ENCODE results near the gene FAM135A. TPM values are rescaled to one million over a fixed set of nuclear protein-coding genes. Genes with fewer than 3 reads are reported as not detected.
A peak's percentile ranks its signal among the peaks of the same experiment; 100 is the strongest.

FAM135A gene
- total and polyA plus RNA-seq, 8 donors, result 7.2 to 121 (median 39.5) TPM

GRCh38 chr6:70563530-70563929, 150.2 kb downstream of the FAM135A start:
- no peak for DNase-seq
- WGBS, 5 donors, result 54 to 71% (median 60%) methylated on average over 6 of the region's 6 CpGs
- H3K27me3 ChIP-seq, result no peaks in the 10 kb centered on the region
- no peaks in the 10 kb centered on the region for H3K9me3 ChIP-seq
- H3K4me1 ChIP-seq, result peaks cover 7 to 32% (median 16%) of the 10 kb centered on the region in 4 donors
- H3K4me3 ChIP-seq, result no peak overlapping the region
- H3K36me3 ChIP-seq, result peaks cover 0 to 13% (median 7%) of the 10 kb centered on the region in 4 donors
- intact Hi-C loops (cut with DNase I; ENCODE audit: low total_unique reads), result loop anchor here (10.0 kb wide), 1 partner anchor 111 kb away; no protein-coding TSS in a partner anchor
- TF ChIP-seq, protein P1, sequence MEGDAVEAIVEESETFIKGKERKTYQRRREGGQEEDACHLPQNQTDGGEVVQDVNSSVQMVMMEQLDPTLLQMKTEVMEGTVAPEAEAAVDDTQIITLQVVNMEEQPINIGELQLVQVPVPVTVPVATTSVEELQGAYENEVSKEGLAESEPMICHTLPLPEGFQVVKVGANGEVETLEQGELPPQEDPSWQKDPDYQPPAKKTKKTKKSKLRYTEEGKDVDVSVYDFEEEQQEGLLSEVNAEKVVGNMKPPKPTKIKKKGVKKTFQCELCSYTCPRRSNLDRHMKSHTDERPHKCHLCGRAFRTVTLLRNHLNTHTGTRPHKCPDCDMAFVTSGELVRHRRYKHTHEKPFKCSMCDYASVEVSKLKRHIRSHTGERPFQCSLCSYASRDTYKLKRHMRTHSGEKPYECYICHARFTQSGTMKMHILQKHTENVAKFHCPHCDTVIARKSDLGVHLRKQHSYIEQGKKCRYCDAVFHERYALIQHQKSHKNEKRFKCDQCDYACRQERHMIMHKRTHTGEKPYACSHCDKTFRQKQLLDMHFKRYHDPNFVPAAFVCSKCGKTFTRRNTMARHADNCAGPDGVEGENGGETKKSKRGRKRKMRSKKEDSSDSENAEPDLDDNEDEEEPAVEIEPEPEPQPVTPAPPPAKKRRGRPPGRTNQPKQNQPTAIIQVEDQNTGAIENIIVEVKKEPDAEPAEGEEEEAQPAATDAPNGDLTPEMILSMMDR (IDR thresholded peaks at IDR 0.05), result no peak
- TF ChIP-seq EP300 (IDR thresholded peaks at IDR 0.05) (no peak), POLR2A (IDR thresholded peaks at IDR 0.05) (no peak), POLR2AphosphoS5 (IDR thresholded peaks at IDR 0.05) (no peak)
- H3K27ac ChIP-seq, result no peak overlapping the region

DNA sequence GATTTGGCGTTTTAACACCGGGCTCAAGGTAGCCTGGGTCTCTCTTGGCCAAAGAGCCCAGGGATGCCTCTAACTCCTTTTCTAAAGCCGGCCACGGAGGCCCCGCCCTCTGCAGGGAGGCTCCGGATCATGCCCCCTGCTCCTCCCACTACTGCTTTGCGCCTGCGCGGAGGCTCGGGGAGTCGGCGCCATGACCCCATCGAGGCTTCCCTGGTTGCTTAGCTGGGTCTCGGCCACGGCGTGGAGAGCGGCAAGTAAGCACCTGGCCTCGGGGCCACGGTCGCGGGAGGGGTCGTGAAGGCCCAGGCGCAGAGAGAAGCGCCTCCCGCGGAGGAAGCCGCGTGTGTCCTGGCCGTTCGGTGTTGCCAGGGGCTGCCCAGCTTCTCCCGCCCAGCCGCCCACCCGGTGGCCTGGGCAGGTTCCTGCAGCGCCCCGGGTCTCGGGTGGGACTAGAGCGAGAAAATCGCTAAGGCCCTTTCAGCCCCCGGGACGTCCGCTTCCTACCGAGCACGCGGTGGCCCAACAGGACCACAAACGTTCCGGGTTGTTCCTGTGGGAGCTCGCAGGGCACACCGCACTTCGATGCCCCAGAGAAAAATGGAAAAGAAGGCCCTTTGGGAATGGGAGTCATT, 153.6 kb downstream of the FAM135A start, which contains the start of gene SDHAF4:
SDHAF4 (plus strand) TSS at position 180 of the 632 bp plus-strand sequence; CDS start at position 191, 11 bp downstream.
- TF ChIP-seq POLR2A (IDR thresholded peaks at IDR 0.05) (peak in 1 of 4 donors; percentile 33), EP300 (IDR thresholded peaks at IDR 0.05) (no peak), POLR2AphosphoS5 (IDR thresholded peaks at IDR 0.05) (peak; percentile 38 to 95 (median 84))
- TF ChIP-seq, protein P1 (IDR thresholded peaks at IDR 0.05), result no peak
- peak within 1 kb of the TSS; percentile 89 to 93 (median 91) for H3K27ac ChIP-seq
- peaks cover 7 to 32% (median 16%) of the 10 kb centered on the region in 4 donors for H3K4me1 ChIP-seq
- H3K27me3 ChIP-seq, result no peaks in the 10 kb centered on the region
- H3K9me3 ChIP-seq, result no peaks in the 10 kb centered on the region
- H3K36me3 ChIP-seq, result no peaks in the 10 kb centered on the region
- intact Hi-C loops (cut with DNase I; ENCODE audit: low total_unique reads), result loop anchor here (10.0 kb wide), 1 partner anchor 108 kb away; no protein-coding TSS in a partner anchor
- WGBS, 5 donors, result 0% methylated on average over 21 to 49 of the region's 49 CpGs
- H3K4me3 ChIP-seq, result peak within 1 kb of the TSS; percentile 68 to 90 (median 80)
- peak; percentile 94 to 97 for DNase-seq

DNA sequence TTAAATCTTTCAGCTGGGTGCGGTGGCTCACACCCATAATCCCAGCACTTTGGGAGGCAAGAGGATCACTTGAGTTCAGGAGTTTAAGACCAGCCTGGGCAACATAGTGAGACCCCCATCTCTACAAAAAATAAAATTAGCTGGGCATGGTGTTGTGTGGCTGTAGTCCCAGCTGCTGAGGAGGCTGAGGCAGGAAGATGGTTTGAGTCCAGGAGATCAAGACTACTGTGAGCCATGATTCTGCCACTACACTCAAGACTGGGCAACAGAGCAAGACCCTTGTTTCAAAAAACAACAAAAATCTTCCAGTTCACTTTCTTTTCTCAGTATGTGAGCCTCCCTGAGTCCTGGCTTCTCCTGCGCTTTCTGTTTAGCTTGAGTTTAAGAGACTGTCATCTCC, 161.3 kb downstream of the FAM135A start:
- Histone ChIP-seq H3K4me1 (peaks cover 0 to 4% (median 0%) of the 10 kb centered on the region in 4 donors), H3K27me3 (no peaks in the 10 kb centered on the region), H3K27ac (no peak overlapping the region), H3K36me3 (peaks cover 0 to 6% (median 3%) of the 10 kb centered on the region in 4 donors), H3K9me3 (no peaks in the 10 kb centered on the region), H3K4me3 (no peak overlapping the region)
- TF ChIP-seq POLR2A (IDR thresholded peaks at IDR 0.05) (no peak), EP300 (IDR thresholded peaks at IDR 0.05) (no peak), POLR2AphosphoS5 (IDR thresholded peaks at IDR 0.05) (no peak)
- TF ChIP-seq, protein P1 (IDR thresholded peaks at IDR 0.05), result no peak
- 93 to 100% (median 94%) methylated on average over 2 of the region's 2 CpGs for WGBS, 5 donors
- DNase-seq, result no peak
- intact Hi-C loops (cut with DNase I; ENCODE audit: low total_unique reads), result no loop called here

DNA sequence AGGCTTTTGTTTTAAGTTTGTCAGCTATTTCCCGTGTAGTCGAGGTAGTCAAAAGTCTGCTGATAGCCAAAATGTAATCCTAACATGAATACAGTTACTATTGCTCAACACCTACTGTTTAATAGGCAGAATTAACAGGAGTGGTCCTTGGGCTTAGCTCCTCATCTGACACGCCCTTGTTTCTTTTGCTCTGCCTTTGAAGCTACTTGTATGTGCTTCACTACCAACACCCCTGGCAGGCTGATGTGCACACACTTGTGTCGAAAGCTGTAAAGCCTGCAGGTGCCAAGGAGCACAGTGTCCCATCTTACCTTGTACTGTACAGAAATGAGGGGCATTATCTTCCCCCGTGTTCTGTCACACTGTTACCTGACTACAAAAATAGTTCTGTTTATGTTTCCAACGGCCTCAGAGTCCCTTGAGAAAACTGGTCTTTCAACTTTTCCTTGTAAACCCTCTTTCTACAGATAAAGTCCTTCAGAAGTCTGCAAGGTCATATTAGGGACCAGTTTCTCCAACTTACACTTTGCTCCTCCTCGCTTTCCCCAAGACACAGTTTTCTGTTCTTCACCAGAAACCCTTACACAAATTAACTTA, 162.7 kb downstream of the FAM135A start:
- peak in 1 of 2 donors; percentile 6 for DNase-seq
- intact Hi-C loops (cut with DNase I; ENCODE audit: low total_unique reads), result no loop called here
- no peak overlapping the region for H3K4me3 ChIP-seq
- H3K27ac ChIP-seq, result no peak overlapping the region
- no peaks in the 10 kb centered on the region for H3K9me3 ChIP-seq
- H3K4me1 ChIP-seq, result peaks cover 0 to 4% (median 0%) of the 10 kb centered on the region in 4 donors
- no peaks in the 10 kb centered on the region for H3K27me3 ChIP-seq
- TF ChIP-seq POLR2AphosphoS5 (IDR thresholded peaks at IDR 0.05) (no peak), EP300 (IDR thresholded peaks at IDR 0.05) (no peak), POLR2A (IDR thresholded peaks at IDR 0.05) (no peak)
- TF ChIP-seq, protein P1 (IDR thresholded peaks at IDR 0.05), result no peak
- peaks cover 5 to 19% (median 15%) of the 10 kb centered on the region in 4 donors for H3K36me3 ChIP-seq
- 36 to 58% (median 46%) methylated on average over 7 of the region's 7 CpGs for WGBS, 5 donors
